K562 (cell line): ENCODE measurements around the gene MAP3K19. TPM values are rescaled to one million over a fixed set of nuclear protein-coding genes. Genes with fewer than 3 reads are reported as not detected.

Source experiments
- ETV6 ChIP-seq, 3 experiments: fragments of 150-350 bp in 1 of 3; sonication (generic) in 1 of 3; formaldehyde crosslinking in 1 of 3; IDR thresholded peaks; 2 replicates each; pipeline versions ENCODE4 v1.6.1 to v1.8.0; 2014 to 2022; ENCODE audit warnings: borderline replicate concordance in 2 of 3, low read depth in 2 of 3, antibody characterized with exemption in 1 of 3, low read length in 1 of 3, mild to moderate bottlenecking in 1 of 3, missing genetic modification reagents in 1 of 3
- HNRNPK ChIP-seq: fragments of 200-400 bp; formaldehyde crosslinking; IDR thresholded peaks from one replicate; pipeline ENCODE4 v1.6.1; 2018; ENCODE audit warnings: mild to moderate bottlenecking, low read depth, low read length; ENCODE audit not compliant: poor library complexity, severe bottlenecking
- PHF8 ChIP-seq: fragments of 200-600 bp; sonication (generic); IDR thresholded peaks from 2 replicates; pipeline ENCODE4 v1.6.1; 2012; ENCODE audit warnings: mixed run types, mild to moderate bottlenecking, inconsistent platforms, low read length, moderate library complexity, borderline replicate concordance
- PKNOX1 ChIP-seq: fragments of 450-650 bp; IDR thresholded peaks from 2 replicates; pipeline ENCODE4 v1.6.1; 2016
- RB1 ChIP-seq: fragments of 450-650 bp; IDR thresholded peaks from 2 replicates; pipeline ENCODE4 v1.6.1; 2017; ENCODE audit warnings: low read depth, mild to moderate bottlenecking
- SNAPC5 ChIP-seq: fragments of 250-450 bp; sonication (Bioruptor Pico); IDR thresholded peaks from 2 replicates; pipeline ENCODE4 v1.8.0; 2021; ENCODE audit warnings: moderate library complexity, mild to moderate bottlenecking, inconsistent platforms
- ZBTB43 ChIP-seq: sonication (generic); formaldehyde crosslinking; IDR thresholded peaks from 2 replicates; pipeline ENCODE4 v1.8.0; 2023; ENCODE audit warnings: mild to moderate bottlenecking, missing genetic modification reagents
- ZNF134 ChIP-seq: fragments of 250-450 bp; sonication (Bioruptor Pico); conservative IDR thresholded peaks from 2 replicates; pipeline ENCODE4 v1.4.0; 2020
- ZNF239 ChIP-seq: fragments of 250-450 bp; sonication (Bioruptor Pico); IDR thresholded peaks from 2 replicates; pipeline ENCODE4 v1.4.0; 2020; ENCODE audit warnings: mild to moderate bottlenecking
- ZNF408 ChIP-seq: fragments of 250-450 bp; sonication (Bioruptor Pico); IDR thresholded peaks from 2 replicates; pipeline ENCODE4 v1.4.0; 2020; ENCODE audit warnings: low read depth, mild to moderate bottlenecking, moderate library complexity
- ZNF639 ChIP-seq, 2 experiments: fragments of 200-800 bp in 1 of 2; sonication (Bioruptor generic) in 1 of 2; sonication (generic) in 1 of 2; formaldehyde crosslinking in 1 of 2; IDR thresholded peaks in 1 of 2; conservative IDR thresholded peaks in 1 of 2; 2 replicates each; pipeline versions ENCODE4 v1.5.0 to v1.6.1; 2016 to 2020; ENCODE audit warnings: missing compliant biosample characterization in 1 of 2, missing genetic modification characterization in 1 of 2, missing genetic modification reagents in 1 of 2
- polyA plus RNA-seq, 8 experiments: library from polyadenylated mRNA; depleted of rRNA in 4 of 8; stranded (reverse) in 5 of 8; unstranded in 3 of 8; fragments of >200 nt; fragmentation: Nextera tagmentation in 2 of 8; fragmentation: Illumina TruSeq in 1 of 8; extraction: Ambion mirVana in 2 of 8; extraction: Trizol in 1 of 8; gene quantifications; 2 replicates each; pipeline versions ENCODE4 v1.2.1 to v1.2.3, GENCODE V29; 2011 to 2014; ENCODE audit warnings: inconsistent platforms in 1 of 8, missing spikeins in 1 of 8
- total RNA-seq, 7 experiments: library from RNA; depleted of rRNA in 6 of 7; stranded (reverse); fragments of >200 nt in 6 of 7; fragmentation: Illumina TruSeq in 2 of 7; extraction: Trizol in 2 of 7; gene quantifications; 2 replicates each; pipeline versions ENCODE4 v1.2.1 to v1.2.3, GENCODE V29; 2011 to 2021; ENCODE audit warnings: low replicate concordance in 1 of 7

Gene MAP3K19
- total and polyA plus RNA-seq, 9 of the 15 experiments (the other 6 are each of a cell fraction or from before 2014, with no cell fraction given): 0.29 TPM; not detected in 8

GRCh38 chr2:135086222-135086621, 39.0 kb upstream of the MAP3K19 start (continued):
- no peak for TF ChIP-seq ZNF639 (CRISPR knock-in tag; conservative IDR thresholded peaks at IDR 0.05 in 1 of 2, IDR thresholded peaks at IDR 0.05 in 1 of 2)
- no peak for TF ChIP-seq PHF8
- TF ChIP-seq HNRNPK: no peak
- no peak for TF ChIP-seq SNAPC5 (CRISPR knock-in tag)
- no peak for TF ChIP-seq ZNF134 (CRISPR knock-in tag)
- no peak for TF ChIP-seq ETV6 (IDR thresholded peaks at IDR 0.05; ENCODE audit: borderline replicate concordance in 1 of 2, low read depth in 2 of 2, low read length in 1 of 2)
- TF ChIP-seq ETV6 (CRISPR knock-in tag; IDR thresholded peaks at IDR 0.05; ENCODE audit: borderline replicate concordance): no peak
- no peak for TF ChIP-seq ZBTB43 (CRISPR knock-in tag)
- TF ChIP-seq ZNF408 (CRISPR knock-in tag): no peak
- no peak for TF ChIP-seq RB1
- TF ChIP-seq PKNOX1: no peak
- no peak for TF ChIP-seq ZNF239 (CRISPR knock-in tag)
